Sigmoid colon (tissue), 7 donors: ENCODE results near the gene TGM4. TPM values are rescaled to one million over a fixed set of nuclear protein-coding genes. Genes with fewer than 3 reads are reported as not detected.

Experiments
- DNase-seq: peaks from one replicate; pipeline ENCODE4 v3.0.0-alpha.2; 2019
- H3K27ac ChIP-seq, 4 donors: fragments of 200-600 bp; sonication (generic); one replicate each; pipeline ENCODE4 v1.5.1; 2016 to 2019; ENCODE audit warnings: mild to moderate bottlenecking in 1 of 4
- H3K27me3 ChIP-seq, 3 donors: fragments of 200-600 bp; sonication (generic); one replicate each; pipeline ENCODE4 v1.5.1; 2019; ENCODE audit warnings: mild to moderate bottlenecking in 1 of 3
- H3K36me3 ChIP-seq, 4 donors: fragments of 200-600 bp; sonication (generic); one replicate each; pipeline ENCODE4 v1.5.1; 2016 to 2019
- H3K4me1 ChIP-seq, 4 donors: fragments of 200-600 bp; sonication (generic); one replicate each; pipeline ENCODE4 v1.5.1; 2017 to 2019
- H3K4me3 ChIP-seq, 4 donors: fragments of 200-600 bp; sonication (generic); one replicate each; pipeline ENCODE4 v1.5.1; 2017 to 2019; ENCODE audit warnings: mild to moderate bottlenecking in 2 of 4, moderate library complexity in 1 of 4
- H3K9me3 ChIP-seq, 4 donors: fragments of 200-600 bp in 3 of 4; sonication (generic) in 3 of 4; one replicate each; pipeline versions ENCODE4 v1.5.1 to v1.6.1; 2013 to 2019
- CTCF ChIP-seq, 4 experiments: fragments of 450-650 bp in 3 of 4; fragments of 200-600 bp in 1 of 4; IDR thresholded peaks; one replicate each; pipeline ENCODE4 v1.5.1; 2016 to 2019; ENCODE audit warnings: antibody characterized with exemption in 4 of 4, mild to moderate bottlenecking in 3 of 4, moderate library complexity in 2 of 4
- EP300 ChIP-seq, 4 donors: sonication (generic); formaldehyde crosslinking; IDR thresholded peaks; one replicate each; pipeline ENCODE4 v1.6.1; 2017; ENCODE audit warnings: antibody characterized with exemption in 4 of 4
- POLR2A ChIP-seq, 2 donors: fragments of 450-650 bp; IDR thresholded peaks; one replicate each; pipeline ENCODE4 v1.6.1; 2016; ENCODE audit warnings: antibody characterized with exemption in 2 of 2, mild to moderate bottlenecking in 2 of 2, moderate library complexity in 2 of 2
- POLR2AphosphoS5 ChIP-seq, 4 donors: sonication (generic); formaldehyde crosslinking; IDR thresholded peaks; one replicate each; pipeline ENCODE4 v1.6.1; 2017; ENCODE audit warnings: antibody characterized with exemption in 4 of 4
- WGBS, 2 donors: extraction: QIAGEN DNeasy Blood & Tissue Kit; methylation state at CpG; one replicate each; pipeline ENCODE4 v1.1.7; 2013; 5-methylcytosine and 5-hydroxymethylcytosine counted together
- intact Hi-C: fragments of 100-400 bp; cut with DNase I; formaldehyde crosslinking; loops from one replicate; pipeline ENCODE4 v1.15.1; 2023
- polyA plus RNA-seq, 3 donors: library from polyadenylated mRNA; stranded (reverse); fragments of 200-250 nt; gene quantifications; one replicate each; pipeline ENCODE4 v1.2.3, GENCODE V29; 2013
- total RNA-seq, 4 donors: library from RNA; depleted of rRNA; stranded (reverse); fragments of >200 nt; gene quantifications; one replicate each; pipeline ENCODE4 v1.1.0, GENCODE V29; 2016
- donor health status: healthy with polysubstance abuse.
- donor health status: Bipolar disorder and iron deficiency.
- donor health status: healthy.

The TGM4 gene
- total and polyA plus RNA-seq, 7 donors = not detected

GRCh38 chr3:44832965-44833364, 41.4 kb upstream of the TGM4 start:
- no peak overlapping the region for H3K27ac ChIP-seq
- no peak overlapping the region for H3K4me3 ChIP-seq
- H3K27me3 ChIP-seq = no peaks in the 10 kb centered on the region
- DNase-seq = no peak
- intact Hi-C loops = no loop called here
- no peak for TF ChIP-seq POLR2AphosphoS5 (IDR thresholded peaks at IDR 0.05)
- WGBS, 2 donors = 96 to 99% methylated on average over 2 of the region's 2 CpGs
- peaks cover 0 to 8% (median 0%) of the 10 kb centered on the region in 4 donors for H3K9me3 ChIP-seq
- H3K4me1 ChIP-seq = no peaks in the 10 kb centered on the region
- no peaks in the 10 kb centered on the region for H3K36me3 ChIP-seq

GRCh38 chr3:44833394-44833793, 41.0 kb upstream of the TGM4 start:
- Histone ChIP-seq H3K4me1 (no peaks in the 10 kb centered on the region), H3K36me3 (no peaks in the 10 kb centered on the region), H3K27me3 (no peaks in the 10 kb centered on the region), H3K9me3 (peaks cover 0 to 8% (median 0%) of the 10 kb centered on the region in 4 donors), H3K4me3 (no peak overlapping the region), H3K27ac (no peak overlapping the region)
- no peak for TF ChIP-seq CTCF (IDR thresholded peaks at IDR 0.05)
- TF ChIP-seq POLR2A (IDR thresholded peaks at IDR 0.05) = no peak
- TF ChIP-seq POLR2AphosphoS5 (IDR thresholded peaks at IDR 0.05) = no peak
- no peak for TF ChIP-seq EP300 (IDR thresholded peaks at IDR 0.05)
- 96% methylated on average over 7 of the region's 7 CpGs for WGBS, 2 donors
- intact Hi-C loops = no loop called here
- no peak for DNase-seq

GRCh38 chr3:44835684-44836083, 38.7 kb upstream of the TGM4 start:
- WGBS, 2 donors = 98% methylated on average over 3 of the region's 3 CpGs
- Histone ChIP-seq H3K36me3 (no peaks in the 10 kb centered on the region), H3K27ac (no peak overlapping the region), H3K4me1 (no peaks in the 10 kb centered on the region), H3K9me3 (peaks cover 0 to 8% (median 0%) of the 10 kb centered on the region in 4 donors), H3K27me3 (no peaks in the 10 kb centered on the region), H3K4me3 (no peak overlapping the region)
- DNase-seq = no peak
- intact Hi-C loops = no loop called here
- TF ChIP-seq EP300 (IDR thresholded peaks at IDR 0.05) (no peak), POLR2AphosphoS5 (IDR thresholded peaks at IDR 0.05) (no peak), CTCF (IDR thresholded peaks at IDR 0.05) (no peak), POLR2A (IDR thresholded peaks at IDR 0.05) (no peak)

- H3K27ac ChIP-seq = no peak overlapping the region
- peaks cover 0 to 19% (median 17%) of the 10 kb centered on the region in 4 donors for H3K4me1 ChIP-seq
- H3K27me3 ChIP-seq = no peaks in the 10 kb centered on the region
- 95 to 96% methylated on average over 2 of the region's 2 CpGs for WGBS, 2 donors
- no peaks in the 10 kb centered on the region for H3K9me3 ChIP-seq
- intact Hi-C loops = no loop called here
- no peak overlapping the region for H3K4me3 ChIP-seq
- H3K36me3 ChIP-seq = no peaks in the 10 kb centered on the region
- no peak for DNase-seq
- TF ChIP-seq EP300 (IDR thresholded peaks at IDR 0.05) = no peak
- TF ChIP-seq CTCF (IDR thresholded peaks at IDR 0.05) = no peak
- TF ChIP-seq POLR2AphosphoS5 (IDR thresholded peaks at IDR 0.05) = no peak
- TF ChIP-seq POLR2A (IDR thresholded peaks at IDR 0.05) = no peak
Measured at GRCh38 chr3:44842376-44842775, 32.0 kb upstream of the TGM4 start.

- Histone ChIP-seq H3K9me3 (no peaks in the 10 kb centered on the region), H3K27me3 (no peaks in the 10 kb centered on the region), H3K36me3 (no peaks in the 10 kb centered on the region), H3K4me1 (peaks cover 0 to 19% (median 17%) of the 10 kb centered on the region in 4 donors), H3K4me3 (no peak overlapping the region), H3K27ac (peak overlapping the region; percentile 36 to 60 (median 54))
- TF ChIP-seq POLR2A (IDR thresholded peaks at IDR 0.05) = no peak
- TF ChIP-seq POLR2AphosphoS5 (IDR thresholded peaks at IDR 0.05) = peak in 2 of 4 donors; percentile 57 to 61
- 83 to 91% methylated on average over 7 of the region's 7 CpGs for WGBS, 2 donors
- intact Hi-C loops = no loop called here
- DNase-seq = no peak
Measured at GRCh38 chr3:44845528-44846520, 28.6 kb upstream of the TGM4 start.
